Measurements from ENCODE around the gene CRB1.

CRB1 gene

GRCh38 chr1:197422993-197423392 is 154.9 kb downstream of the CRB1 start:
- no peaks in the 10 kb centered on the region for H3K4me1 Mint-ChIP-seq (ENCODE audit: low read depth)
- H3K36me3 Mint-ChIP-seq (ENCODE audit: low read depth): no peaks in the 10 kb centered on the region
- no peak overlapping the region for H3K27ac Mint-ChIP-seq
- H3K4me3 Mint-ChIP-seq: no peak overlapping the region
- no peak for DNase-seq
- no peaks in the 10 kb centered on the region for H3K9me3 Mint-ChIP-seq
- H3K27me3 Mint-ChIP-seq: no peaks in the 10 kb centered on the region

GRCh38 chr1:197424380-197424779 is 156.3 kb downstream of the CRB1 start:
- Mint-ChIP-seq H3K4me3 (no peak overlapping the region), H3K27me3 (no peaks in the 10 kb centered on the region), H3K27ac (no peak overlapping the region), H3K9me3 (no peaks in the 10 kb centered on the region), H3K36me3 (ENCODE audit: low read depth) (no peaks in the 10 kb centered on the region), H3K4me1 (ENCODE audit: low read depth) (no peaks in the 10 kb centered on the region)
- no peak for DNase-seq

GRCh38 chr1:197429372-197429771 is 161.3 kb downstream of the CRB1 start:
- DNase-seq: no peak
- Mint-ChIP-seq H3K36me3 (ENCODE audit: low read depth) (no peaks in the 10 kb centered on the region), H3K4me3 (no peak overlapping the region), H3K27me3 (no peaks in the 10 kb centered on the region), H3K9me3 (no peaks in the 10 kb centered on the region), H3K4me1 (ENCODE audit: low read depth) (no peaks in the 10 kb centered on the region), H3K27ac (no peak overlapping the region)

- DNase-seq: no peak
- H3K27ac Mint-ChIP-seq: no peak overlapping the region
- H3K9me3 Mint-ChIP-seq: no peaks in the 10 kb centered on the region
- H3K4me3 Mint-ChIP-seq: no peak overlapping the region
- H3K36me3 Mint-ChIP-seq (ENCODE audit: low read depth): no peaks in the 10 kb centered on the region
- no peaks in the 10 kb centered on the region for H3K27me3 Mint-ChIP-seq
- H3K4me1 Mint-ChIP-seq (ENCODE audit: low read depth): no peaks in the 10 kb centered on the region
Observed at GRCh38 chr1:197435224-197435623, 167.2 kb downstream of the CRB1 start.

- Mint-ChIP-seq H3K4me3 (no peak overlapping the region), H3K36me3 (ENCODE audit: low read depth) (no peaks in the 10 kb centered on the region), H3K9me3 (no peaks in the 10 kb centered on the region), H3K27me3 (peaks cover 5% of the 10 kb centered on the region), H3K4me1 (ENCODE audit: low read depth) (no peaks in the 10 kb centered on the region), H3K27ac (no peak overlapping the region)
- DNase-seq: no peak
Observed at GRCh38 chr1:197437601-197438000, 169.5 kb downstream of the CRB1 start.

- Mint-ChIP-seq H3K9me3 (no peaks in the 10 kb centered on the region), H3K4me3 (no peak overlapping the region), H3K27me3 (peaks cover 5% of the 10 kb centered on the region), H3K4me1 (ENCODE audit: low read depth) (no peaks in the 10 kb centered on the region), H3K36me3 (ENCODE audit: low read depth) (no peaks in the 10 kb centered on the region), H3K27ac (no peak overlapping the region)
- no peak for DNase-seq
Observed at GRCh38 chr1:197438010-197438790, 170.1 kb downstream of the CRB1 start.

- H3K36me3 Mint-ChIP-seq (ENCODE audit: low read depth): no peaks in the 10 kb centered on the region
- no peaks in the 10 kb centered on the region for H3K4me1 Mint-ChIP-seq (ENCODE audit: low read depth)
- no peak overlapping the region for H3K27ac Mint-ChIP-seq
- no peaks in the 10 kb centered on the region for H3K9me3 Mint-ChIP-seq
- H3K4me3 Mint-ChIP-seq: no peak overlapping the region
- DNase-seq: no peak
- peaks cover 5% of the 10 kb centered on the region for H3K27me3 Mint-ChIP-seq
Observed at GRCh38 chr1:197439708-197440280, 171.7 kb downstream of the CRB1 start.

- Mint-ChIP-seq H3K4me1 (ENCODE audit: low read depth) (no peaks in the 10 kb centered on the region), H3K36me3 (ENCODE audit: low read depth) (no peaks in the 10 kb centered on the region), H3K9me3 (no peaks in the 10 kb centered on the region), H3K4me3 (no peak overlapping the region), H3K27me3 (peaks cover 5% of the 10 kb centered on the region), H3K27ac (no peak overlapping the region)
- DNase-seq: no peak
Observed at GRCh38 chr1:197440715-197441114, 172.7 kb downstream of the CRB1 start.

GRCh38 chr1:197441999-197442414 is 174.0 kb downstream of the CRB1 start:
- Mint-ChIP-seq H3K9me3 (no peaks in the 10 kb centered on the region), H3K27ac (no peak overlapping the region), H3K4me1 (ENCODE audit: low read depth) (no peaks in the 10 kb centered on the region), H3K36me3 (ENCODE audit: low read depth) (no peaks in the 10 kb centered on the region), H3K27me3 (peaks cover 5% of the 10 kb centered on the region), H3K4me3 (no peak overlapping the region)
- no peak for DNase-seq

GRCh38 chr1:197444755-197445154 is 176.7 kb downstream of the CRB1 start:
- Mint-ChIP-seq H3K4me1 (ENCODE audit: low read depth) (peaks cover 6% of the 10 kb centered on the region), H3K27ac (no peak overlapping the region), H3K36me3 (ENCODE audit: low read depth) (no peaks in the 10 kb centered on the region), H3K27me3 (peaks cover 5% of the 10 kb centered on the region), H3K9me3 (no peaks in the 10 kb centered on the region), H3K4me3 (no peak overlapping the region)
- DNase-seq: no peak

GRCh38 chr1:197448121-197448779 is 180.2 kb downstream of the CRB1 start:
- Mint-ChIP-seq H3K9me3 (no peaks in the 10 kb centered on the region), H3K27ac (no peak overlapping the region), H3K27me3 (no peaks in the 10 kb centered on the region), H3K4me3 (no peak overlapping the region), H3K4me1 (ENCODE audit: low read depth) (peaks cover 6% of the 10 kb centered on the region), H3K36me3 (ENCODE audit: low read depth) (no peaks in the 10 kb centered on the region)
- DNase-seq: no peak

- peaks cover 6% of the 10 kb centered on the region for H3K4me1 Mint-ChIP-seq (ENCODE audit: low read depth)
- H3K4me3 Mint-ChIP-seq: no peak overlapping the region
- H3K36me3 Mint-ChIP-seq (ENCODE audit: low read depth): no peaks in the 10 kb centered on the region
- H3K27ac Mint-ChIP-seq: no peak overlapping the region
- no peaks in the 10 kb centered on the region for H3K27me3 Mint-ChIP-seq
- no peaks in the 10 kb centered on the region for H3K9me3 Mint-ChIP-seq
- no peak for DNase-seq
Observed at GRCh38 chr1:197451381-197451780, 183.3 kb downstream of the CRB1 start.

GRCh38 chr1:197453376-197454058 is 185.5 kb downstream of the CRB1 start:
- Mint-ChIP-seq H3K27ac (no peak overlapping the region), H3K9me3 (no peaks in the 10 kb centered on the region), H3K27me3 (no peaks in the 10 kb centered on the region)

GRCh38 chr1:197462539-197462938 is 194.5 kb downstream of the CRB1 start:
- no peaks in the 10 kb centered on the region for H3K27me3 Mint-ChIP-seq
- no peak overlapping the region for H3K4me3 Mint-ChIP-seq
- H3K4me1 Mint-ChIP-seq (ENCODE audit: low read depth): no peaks in the 10 kb centered on the region
- H3K27ac Mint-ChIP-seq: no peak overlapping the region
- no peaks in the 10 kb centered on the region for H3K36me3 Mint-ChIP-seq (ENCODE audit: low read depth)
- no peak for DNase-seq
- no peaks in the 10 kb centered on the region for H3K9me3 Mint-ChIP-seq

More at GRCh38 chr1:197453376-197454058, 185.5 kb downstream of the CRB1 start:
- Mint-ChIP-seq H3K4me3 (no peak overlapping the region), H3K4me1 (ENCODE audit: low read depth) (peaks cover 1% of the 10 kb centered on the region), H3K36me3 (ENCODE audit: low read depth) (no peaks in the 10 kb centered on the region)
- no peak for DNase-seq

- H3K4me3 Mint-ChIP-seq: no peak overlapping the region
Observed at GRCh38 chr1:197463142-197463541, 195.1 kb downstream of the CRB1 start.

More at GRCh38 chr1:197463142-197463541, 195.1 kb downstream of the CRB1 start:
- Mint-ChIP-seq H3K9me3 (no peaks in the 10 kb centered on the region), H3K27me3 (no peaks in the 10 kb centered on the region), H3K36me3 (ENCODE audit: low read depth) (no peaks in the 10 kb centered on the region), H3K4me1 (ENCODE audit: low read depth) (no peaks in the 10 kb centered on the region), H3K27ac (no peak overlapping the region)
- DNase-seq: no peak

All from activated T-cell treated with anti-CD3 and anti-CD28 coated beads, Interleukin-2, amount 50 U/mL, for 24 hours (primary cell).